VCaP (cell line): ENCODE measurements around the gene CHSY3.
A peak's percentile ranks its signal among the peaks of the same experiment; 100 is the strongest.

Experiments used
- H3K27ac ChIP-seq: fragments of 450-650 bp; 2 replicates; pipeline ENCODE4 v1.5.1; 2017
- TF ChIP-seq, protein P1 (sequence below): fragments of 450-650 bp; conservative IDR thresholded peaks from 2 replicates; pipeline ENCODE4 v1.5.1; 2017; ENCODE audit warnings: mild to moderate bottlenecking, moderate library complexity

Gene CHSY3

DNA sequence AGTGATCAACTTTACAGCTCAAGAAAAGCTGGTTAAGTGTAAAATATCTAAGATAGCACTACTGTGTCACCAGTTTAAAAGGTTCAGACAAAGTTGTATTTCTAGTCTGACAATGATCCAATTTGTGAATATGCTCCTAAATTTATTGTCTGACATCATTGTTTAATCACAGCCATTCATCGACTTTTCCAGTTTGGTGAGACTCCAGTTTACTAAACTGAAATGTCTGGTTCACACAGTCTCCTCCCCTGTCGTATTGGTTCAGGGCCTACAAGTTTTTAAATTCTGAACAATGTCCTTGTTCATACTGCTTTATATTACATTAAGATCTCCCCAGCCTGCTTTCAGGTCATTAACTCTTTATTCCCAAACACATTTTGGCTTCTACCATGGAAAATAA, 161.4 kb downstream of the CHSY3 start:
- no peak overlapping the region for H3K27ac ChIP-seq
- TF ChIP-seq, protein P1, sequence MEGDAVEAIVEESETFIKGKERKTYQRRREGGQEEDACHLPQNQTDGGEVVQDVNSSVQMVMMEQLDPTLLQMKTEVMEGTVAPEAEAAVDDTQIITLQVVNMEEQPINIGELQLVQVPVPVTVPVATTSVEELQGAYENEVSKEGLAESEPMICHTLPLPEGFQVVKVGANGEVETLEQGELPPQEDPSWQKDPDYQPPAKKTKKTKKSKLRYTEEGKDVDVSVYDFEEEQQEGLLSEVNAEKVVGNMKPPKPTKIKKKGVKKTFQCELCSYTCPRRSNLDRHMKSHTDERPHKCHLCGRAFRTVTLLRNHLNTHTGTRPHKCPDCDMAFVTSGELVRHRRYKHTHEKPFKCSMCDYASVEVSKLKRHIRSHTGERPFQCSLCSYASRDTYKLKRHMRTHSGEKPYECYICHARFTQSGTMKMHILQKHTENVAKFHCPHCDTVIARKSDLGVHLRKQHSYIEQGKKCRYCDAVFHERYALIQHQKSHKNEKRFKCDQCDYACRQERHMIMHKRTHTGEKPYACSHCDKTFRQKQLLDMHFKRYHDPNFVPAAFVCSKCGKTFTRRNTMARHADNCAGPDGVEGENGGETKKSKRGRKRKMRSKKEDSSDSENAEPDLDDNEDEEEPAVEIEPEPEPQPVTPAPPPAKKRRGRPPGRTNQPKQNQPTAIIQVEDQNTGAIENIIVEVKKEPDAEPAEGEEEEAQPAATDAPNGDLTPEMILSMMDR = no peak

DNA sequence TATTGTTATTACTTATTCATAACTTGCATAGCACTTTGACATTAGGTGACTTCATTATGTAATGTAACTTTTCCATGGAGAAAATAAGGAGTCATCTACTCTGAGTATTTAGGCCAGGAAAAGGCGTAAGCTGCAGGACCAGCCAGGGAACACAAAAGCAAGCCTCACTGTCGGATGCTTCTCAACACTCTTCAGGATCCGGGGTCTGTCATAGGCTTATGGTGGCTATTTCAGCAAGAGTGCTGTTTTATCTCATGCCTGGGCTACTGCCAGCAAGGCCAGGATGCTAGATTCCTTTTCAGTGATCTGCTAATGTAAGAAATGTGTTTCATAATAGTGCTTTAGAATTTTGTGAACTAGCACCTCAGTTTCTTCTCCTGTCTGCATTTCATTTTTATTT, 162.4 kb downstream of the CHSY3 start:
- TF ChIP-seq, protein P1 = no peak
- no peak overlapping the region for H3K27ac ChIP-seq

DNA sequence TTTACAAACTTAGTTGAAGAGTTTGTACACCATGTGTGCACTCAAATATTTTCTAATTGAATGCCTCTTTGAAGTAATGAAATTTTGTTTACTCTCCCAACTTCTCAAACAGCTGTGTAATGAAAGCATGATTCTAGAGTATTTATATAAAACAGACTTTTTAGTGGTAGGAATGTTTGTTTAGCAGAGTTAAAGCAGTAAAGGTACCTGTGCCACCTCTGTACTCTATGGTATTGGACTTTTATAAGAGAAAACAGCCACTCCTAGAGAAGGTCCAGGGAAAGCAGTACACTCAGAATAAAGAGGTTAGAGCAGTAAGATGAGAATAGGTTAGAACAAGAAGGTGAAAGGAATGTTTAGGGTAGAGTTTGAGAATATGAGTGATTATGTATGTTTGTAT, 163.1 kb downstream of the CHSY3 start:
- TF ChIP-seq, protein P1 = no peak
- H3K27ac ChIP-seq = no peak overlapping the region

DNA sequence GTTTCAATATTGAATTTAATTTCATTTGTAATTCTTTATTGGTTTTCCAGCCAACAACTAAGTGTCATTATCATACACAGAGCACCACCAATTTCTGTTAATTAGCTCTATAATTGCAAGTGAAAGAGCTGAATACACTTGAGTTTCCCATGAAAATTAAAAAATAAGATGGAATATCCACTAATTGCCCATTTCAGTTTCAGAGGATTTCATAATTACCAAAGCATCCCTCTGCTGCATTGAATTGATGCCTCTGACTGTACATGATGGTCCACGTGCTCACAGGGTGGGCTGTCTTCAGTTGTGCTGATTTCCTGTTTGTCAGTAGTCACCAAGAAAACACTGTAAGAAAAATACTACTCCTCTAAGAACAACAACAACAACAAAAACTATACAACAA, 163.8 kb downstream of the CHSY3 start:
- no peak overlapping the region for H3K27ac ChIP-seq
- TF ChIP-seq, protein P1 = no peak

DNA sequence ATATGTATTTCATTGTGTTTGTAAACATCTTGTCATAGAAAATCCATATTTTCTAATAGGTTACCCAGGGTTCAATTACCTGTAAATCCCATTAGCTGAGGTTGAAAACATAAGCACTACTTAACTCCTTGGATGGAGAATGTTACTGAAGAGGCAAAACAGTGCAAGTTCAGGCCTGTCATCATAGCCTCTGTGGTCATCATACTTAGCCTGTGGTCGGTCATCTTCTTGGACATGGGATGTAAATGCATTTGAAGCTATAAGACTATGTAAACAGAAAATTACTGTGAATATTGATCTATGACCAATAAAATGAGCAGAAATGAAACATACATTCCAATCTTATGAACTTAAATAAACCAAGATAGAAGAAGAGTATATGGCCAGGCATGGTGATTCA, 164.7 kb downstream of the CHSY3 start:
- H3K27ac ChIP-seq = no peak overlapping the region
- TF ChIP-seq, protein P1 = no peak

DNA sequence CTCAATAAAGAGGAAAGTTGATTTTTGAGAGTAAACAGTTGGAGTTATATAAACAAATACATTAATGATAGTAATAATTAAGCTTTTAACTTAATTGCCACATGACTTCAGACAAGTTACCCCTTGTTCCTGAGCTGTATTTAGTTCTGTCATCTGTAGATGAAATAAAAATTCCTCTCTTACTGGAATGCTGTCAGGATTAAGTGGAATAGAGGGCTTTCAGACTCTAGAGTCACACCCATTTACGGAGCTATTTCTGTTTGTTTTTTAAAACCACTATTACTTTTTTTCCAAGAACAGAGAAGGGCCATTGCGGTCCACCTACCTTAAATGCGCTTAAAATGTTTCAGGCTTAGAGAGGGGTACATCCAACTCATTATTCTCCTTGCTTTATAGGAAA, 170.6 kb downstream of the CHSY3 start:
- TF ChIP-seq, protein P1 = no peak

DNA sequence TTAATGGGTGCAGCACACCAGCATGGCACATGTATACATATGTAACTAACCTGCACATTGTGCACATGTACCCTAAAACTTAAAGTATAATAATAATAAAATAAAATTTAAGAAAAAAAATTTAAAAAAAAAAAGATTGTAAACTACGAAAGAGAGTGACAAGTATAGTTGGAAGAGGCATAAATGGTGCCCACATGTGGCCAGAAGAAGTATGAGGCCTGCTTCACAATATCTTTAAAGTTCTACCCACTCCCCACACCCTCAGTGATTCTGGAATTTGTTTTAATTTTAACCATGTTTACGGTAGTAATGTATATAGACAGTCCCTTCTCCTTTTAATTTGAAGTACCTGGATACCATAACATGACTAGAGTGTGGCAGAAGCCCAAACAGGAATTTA, 172.7 kb downstream of the CHSY3 start:
- TF ChIP-seq, protein P1 = peak; percentile 72
- H3K27ac ChIP-seq = no peak overlapping the region

More for the DNA sequence above, 170.6 kb downstream of the CHSY3 start:
- H3K27ac ChIP-seq = no peak overlapping the region

DNA sequence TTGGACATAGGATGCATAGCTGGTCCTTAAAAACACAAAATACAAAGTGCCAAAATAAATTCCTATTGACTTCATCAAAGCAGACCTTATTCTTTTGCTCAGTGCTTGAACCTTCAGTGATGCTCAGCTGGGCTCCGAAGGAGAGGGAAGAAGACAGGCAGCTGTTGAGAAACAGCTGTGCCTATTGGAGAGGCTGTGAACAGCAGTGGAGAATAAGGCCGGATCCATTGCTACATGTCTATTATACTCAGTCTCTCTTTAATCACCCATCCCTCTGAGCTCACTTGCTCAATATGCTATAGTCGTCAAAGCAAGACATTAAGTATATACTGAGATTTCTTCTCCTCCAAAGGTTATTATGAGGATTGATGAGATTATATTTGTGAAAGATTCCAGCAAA, 174.4 kb downstream of the CHSY3 start:
- no peak overlapping the region for H3K27ac ChIP-seq
- TF ChIP-seq, protein P1 = no peak
